GM19452 (cell line): ENCODE data around the gene CEACAM21.

ENCODE experiments used
- ATAC-seq: cut with Tn5 transposase; IDR thresholded peaks from one replicate; pipeline ENCODE4 v1.9.1; 2021; ENCODE audit not compliant: unreplicated experiment

The CEACAM21 gene

DNA sequence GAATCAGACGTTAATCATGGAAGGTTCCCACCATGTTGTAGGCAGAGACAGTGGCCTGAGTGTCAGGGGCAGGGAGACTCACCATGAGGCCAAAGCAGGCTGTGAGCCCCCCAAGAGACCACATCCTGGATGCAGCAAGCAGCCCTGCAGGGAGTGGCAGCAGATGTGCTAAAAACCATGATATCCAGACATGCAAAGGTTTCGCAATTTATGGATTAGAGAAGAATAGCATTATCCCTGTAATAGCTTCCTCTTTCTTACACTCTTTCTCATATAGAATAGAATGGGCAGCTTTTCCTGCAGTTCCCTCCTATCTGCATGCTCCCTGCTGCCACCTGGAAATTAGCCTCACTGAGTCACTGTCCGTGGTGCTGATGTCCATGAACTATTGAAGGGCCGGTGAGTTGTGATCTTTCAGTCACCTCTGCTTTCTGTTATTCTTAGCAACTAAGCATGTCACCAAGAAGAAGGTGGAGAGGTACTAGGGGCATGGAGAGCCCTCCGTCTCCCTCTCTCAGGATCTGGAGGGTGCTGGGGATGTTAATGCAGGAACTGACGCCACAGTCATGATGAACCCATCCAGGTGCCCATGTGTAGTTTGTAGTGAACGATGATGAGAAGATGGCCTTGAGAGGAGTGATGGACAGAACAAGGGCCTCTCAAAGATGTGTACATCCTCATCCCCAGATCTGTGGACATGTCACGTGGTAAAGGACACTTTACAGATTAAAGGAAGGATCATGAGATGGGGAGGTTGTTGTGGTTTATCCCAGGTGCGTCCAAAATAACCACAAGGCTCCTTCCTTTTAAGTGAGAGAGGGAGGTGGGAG lies 41.0 kb downstream of the CEACAM21 start:
- no peak for ATAC-seq

DNA sequence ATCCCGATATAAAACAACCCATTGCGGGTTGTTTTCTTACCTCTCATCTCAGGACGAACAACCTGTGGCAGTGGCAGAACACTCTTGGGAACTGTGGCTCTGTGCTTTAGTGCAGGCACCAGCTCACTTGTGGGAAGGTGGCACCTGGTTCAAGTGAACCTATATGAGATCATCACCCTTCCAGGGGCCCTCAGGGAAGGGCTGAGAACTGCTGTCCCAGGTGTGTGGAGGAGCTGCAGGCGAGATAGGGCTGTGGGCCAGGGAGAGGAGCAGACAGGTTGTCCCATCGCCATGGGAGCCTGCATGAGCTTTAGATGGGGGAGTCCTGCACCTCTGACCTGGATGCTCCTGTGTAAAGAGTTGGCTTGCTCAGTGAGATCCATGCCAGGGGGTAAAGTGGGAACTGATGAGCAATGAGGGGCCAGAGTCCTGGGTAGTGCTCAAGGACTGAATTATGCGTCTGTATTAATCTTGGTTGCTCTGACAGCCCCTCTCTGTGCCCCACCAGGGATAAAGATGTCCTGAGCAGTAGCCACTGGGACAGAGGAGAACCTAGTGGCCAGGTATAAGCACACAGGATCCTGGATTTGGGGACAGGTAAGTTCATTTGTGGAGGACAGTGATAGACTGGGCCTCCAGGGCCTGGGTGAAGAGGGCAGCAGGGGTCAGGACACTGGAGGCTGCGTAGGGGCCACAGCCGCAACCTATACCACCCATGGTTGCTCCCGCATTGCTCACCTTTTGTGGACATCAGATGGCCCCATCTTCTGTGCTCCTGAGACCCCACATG lies 42.2 kb downstream of the CEACAM21 start:
- ATAC-seq, result no peak

DNA sequence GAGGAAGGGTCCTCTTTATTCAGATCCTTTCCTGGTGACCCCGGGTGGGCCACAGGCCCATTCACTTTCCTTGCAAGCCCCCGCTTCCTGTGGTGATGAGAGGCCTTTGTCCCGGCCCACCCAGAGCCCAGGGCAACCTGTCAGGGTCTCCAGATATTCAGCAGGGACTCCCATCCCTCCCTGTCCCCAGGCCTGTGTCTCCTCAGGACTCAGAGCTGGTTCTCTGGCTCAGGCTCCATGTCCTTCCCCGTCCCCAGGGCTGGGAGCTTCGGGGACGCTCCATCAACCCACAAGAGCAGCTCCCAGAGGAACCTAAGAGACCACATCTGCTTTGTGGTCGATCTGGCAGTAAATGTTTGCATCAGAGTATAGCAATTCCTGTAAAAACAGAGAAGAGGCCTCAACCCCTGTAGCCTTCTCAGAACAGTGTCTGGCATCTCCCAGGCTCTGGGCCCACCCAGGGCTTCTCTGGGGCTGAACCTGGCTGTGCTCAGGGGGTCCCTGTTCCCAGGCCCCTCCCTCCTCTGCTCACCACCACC lies 43.1 kb downstream of the CEACAM21 start:
- no peak for ATAC-seq

DNA sequence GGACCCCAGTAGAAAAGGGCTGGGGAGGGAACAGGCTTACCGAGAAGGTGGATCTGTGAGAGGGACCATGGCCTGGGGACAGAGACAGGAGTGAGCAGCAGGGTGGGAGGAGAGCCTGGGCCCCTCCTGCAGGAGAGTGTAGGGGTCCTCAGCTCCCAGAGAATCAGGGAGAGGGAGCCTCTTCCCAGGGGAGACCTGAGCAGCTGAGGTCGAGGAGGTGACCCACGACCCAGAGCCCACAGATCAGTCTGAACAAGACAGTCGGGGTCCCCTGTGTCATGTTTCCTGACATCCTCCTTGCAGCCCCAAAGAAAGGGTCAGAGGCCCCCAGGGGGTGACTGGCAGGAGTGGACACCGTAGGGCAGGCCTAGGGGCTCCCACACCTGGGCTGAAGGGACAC lies 44.2 kb downstream of the CEACAM21 start:
- ATAC-seq, result no peak

DNA sequence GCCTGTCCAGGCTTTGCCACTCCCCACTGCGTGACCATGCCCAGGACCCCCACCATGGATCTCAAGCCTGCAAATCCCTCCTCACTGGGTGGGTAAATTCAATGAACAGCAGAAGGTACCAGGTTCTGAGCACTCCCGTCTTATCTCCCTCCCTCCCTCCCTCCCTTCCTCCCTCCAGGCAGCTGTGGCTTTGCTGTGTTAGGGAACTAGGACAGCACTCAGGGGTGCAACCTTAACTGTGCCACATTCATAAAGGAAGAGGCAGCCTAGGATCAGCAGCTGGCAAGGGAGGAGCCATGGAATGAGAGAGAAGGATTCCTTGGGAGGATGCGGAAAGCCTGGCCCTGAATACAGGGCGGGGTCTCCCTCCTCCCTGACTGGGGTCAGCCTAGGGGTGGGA lies 45.3 kb downstream of the CEACAM21 start:
- ATAC-seq, result no peak

DNA sequence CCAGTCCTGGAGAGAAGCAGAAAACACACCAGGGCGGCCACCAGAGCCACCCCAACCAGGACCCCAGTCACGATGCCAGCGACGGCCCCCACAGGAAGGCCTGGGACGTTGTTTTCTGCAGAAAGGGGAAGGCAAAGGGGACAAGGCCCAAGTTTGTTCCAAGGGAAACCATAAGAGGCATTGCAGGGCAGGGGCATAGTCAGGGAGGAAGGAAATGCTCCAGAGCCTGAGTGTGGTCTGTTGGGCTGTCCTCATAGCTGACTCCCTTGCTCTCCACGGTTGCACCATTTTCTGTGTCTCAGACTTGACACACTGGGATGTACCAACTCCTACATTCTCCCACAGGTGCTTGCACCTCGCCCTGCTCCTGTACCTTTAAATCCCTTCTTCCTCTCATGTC lies 45.7 kb downstream of the CEACAM21 start:
- ATAC-seq, result no peak

DNA sequence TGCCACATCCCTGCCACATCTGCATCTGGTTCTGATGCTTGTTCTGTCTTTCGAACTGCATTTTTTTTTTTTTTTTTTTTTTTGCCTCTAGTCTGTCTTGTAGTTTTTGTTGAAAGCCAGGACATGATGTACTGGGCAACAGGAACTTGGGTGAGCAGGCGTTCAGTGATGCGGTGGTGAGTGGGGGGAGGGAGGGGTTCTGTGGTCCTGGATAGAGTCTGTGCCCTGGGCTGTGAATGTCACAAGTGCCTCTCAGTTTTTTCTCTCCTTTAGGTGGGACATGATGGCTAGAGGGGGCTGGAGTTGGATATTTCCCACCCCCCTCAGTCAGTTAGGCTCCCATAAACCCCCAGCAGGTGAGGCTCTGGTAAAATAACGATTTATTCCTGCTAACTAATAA lies 47.4 kb downstream of the CEACAM21 start:
- ATAC-seq, result no peak

DNA sequence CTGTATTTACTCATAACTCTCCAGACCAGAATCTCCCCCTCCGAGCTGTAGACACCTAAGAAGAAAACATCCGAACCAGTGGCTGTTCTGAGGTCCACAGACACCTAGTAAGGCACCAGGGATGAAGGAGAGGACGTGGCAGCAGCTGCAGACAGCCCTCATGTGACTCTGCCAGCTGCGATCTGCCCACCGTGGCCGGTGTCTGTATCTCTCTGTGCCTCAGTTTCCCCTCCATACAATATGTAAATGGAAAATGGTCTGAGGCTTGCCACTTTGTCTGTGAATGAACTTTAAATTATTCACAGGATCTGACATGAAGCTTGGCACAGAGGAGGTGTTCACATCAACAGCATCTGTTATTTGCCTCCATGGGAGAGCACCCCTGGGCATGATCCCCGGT lies 48.5 kb downstream of the CEACAM21 start:
- no peak for ATAC-seq

DNA sequence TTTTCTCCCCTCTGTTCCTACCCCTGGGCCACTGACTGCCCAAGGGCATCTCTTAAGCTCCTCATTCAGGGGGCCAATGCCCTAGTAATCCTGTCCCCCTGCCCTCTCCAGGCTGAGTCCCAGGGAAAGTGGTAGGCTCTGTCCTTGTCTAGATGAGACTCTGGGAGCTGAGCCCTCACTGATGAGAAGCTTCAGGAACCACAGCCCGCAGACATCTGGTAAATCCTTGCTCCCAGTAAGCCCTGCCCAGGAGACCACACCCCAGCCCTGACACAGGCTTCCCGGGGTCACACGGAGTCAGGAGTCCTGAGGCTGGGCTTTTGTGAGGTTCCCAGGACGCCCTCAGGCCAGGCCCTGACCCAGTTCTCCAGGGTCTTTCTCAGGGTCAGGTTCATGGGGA lies 49.0 kb downstream of the CEACAM21 start:
- ATAC-seq, result no peak

DNA sequence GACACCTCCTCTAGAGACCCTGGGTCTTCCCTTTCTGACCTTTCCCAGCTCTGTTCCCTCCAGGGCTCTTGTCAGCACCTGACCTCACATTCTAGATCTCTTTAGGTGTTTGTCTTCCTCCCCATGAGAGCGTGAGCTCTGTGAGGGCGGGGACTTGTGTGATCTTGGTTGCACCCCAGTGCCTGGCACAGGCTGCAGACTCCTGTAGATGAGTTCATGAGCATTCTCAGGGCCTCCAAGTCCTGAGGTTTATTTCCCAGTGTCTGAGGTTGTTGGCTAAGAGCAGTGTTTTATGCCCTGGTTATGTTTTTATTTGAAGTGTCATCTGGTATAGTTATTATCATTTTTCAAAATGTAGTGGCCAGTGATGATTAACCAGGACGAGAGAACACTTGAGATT lies 50.3 kb downstream of the CEACAM21 start:
- no peak for ATAC-seq

DNA sequence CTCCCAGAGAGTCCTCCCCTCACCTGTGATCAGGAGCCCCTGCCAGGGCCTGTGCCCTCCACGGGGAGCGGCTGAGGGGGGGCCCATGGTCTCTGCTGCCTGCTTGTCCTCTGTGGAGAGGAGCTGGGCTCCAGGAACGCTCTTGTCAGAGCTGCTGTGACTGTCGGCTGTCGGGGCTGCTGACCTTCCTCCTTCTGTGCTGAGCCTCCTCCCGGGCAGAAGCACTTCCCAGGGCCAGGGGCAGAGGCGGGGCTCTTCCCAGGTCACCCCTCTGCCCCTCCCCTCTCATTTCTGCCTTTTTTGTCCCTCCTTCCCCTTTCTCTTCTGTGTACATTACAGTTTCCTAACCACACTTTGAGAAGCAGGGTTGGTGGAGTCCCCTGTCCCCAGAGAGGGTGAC lies 50.9 kb downstream of the CEACAM21 start, which contains the start of gene CEACAM4:
CEACAM4 (minus strand) TSS at position 198 of the 400 bp plus-strand sequence; CDS start at position 87, 111 bp downstream.
- ATAC-seq, result no peak

DNA sequence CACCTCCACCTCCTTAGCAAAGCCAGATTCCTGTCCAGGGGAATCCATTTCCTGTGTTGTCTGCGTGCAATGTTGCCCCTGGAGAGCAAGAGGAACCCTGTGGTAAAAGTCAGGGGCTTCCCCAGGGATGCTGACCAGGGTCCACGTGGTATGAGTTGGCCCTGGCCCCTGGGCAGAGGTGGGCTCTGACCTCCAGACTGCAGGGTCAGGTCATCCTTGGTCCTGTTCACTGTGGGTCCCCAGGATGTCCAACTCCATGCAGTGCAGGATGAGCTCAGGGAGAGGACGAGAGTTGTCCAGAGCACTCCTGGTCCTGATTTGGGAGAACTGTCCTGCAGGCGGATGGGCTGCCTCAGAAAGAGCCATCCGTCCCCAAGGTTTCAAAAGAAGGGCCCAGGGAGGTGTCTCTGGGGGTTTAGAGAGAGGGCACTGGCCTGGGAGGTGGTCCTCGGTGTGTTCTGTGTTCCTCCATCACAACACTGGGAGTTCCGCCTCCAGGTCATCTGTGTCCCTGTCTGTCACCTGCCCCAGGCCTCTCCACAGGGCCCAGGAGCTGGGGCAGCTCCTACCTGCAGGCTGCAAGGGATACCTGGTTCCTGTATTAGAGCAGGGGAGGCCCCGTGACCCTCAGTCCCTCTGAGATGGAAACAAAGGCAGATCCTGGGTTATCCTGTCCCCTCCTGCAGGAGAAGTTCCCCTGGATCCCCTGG lies 52.2 kb downstream of the CEACAM21 start:
- no peak for ATAC-seq
